Stimulated activated CD4-positive, alpha-beta T cell treated with anti-CD3 and anti-CD28 coated beads, Interleukin-1b, Interleukin-23, amount 100 ng/mL, for 24 hours (primary cell): ENCODE measurements around the gene SPP2.

Source experiments
- DNase-seq, 4 experiments: peaks; one replicate each; pipeline ENCODE4 v3.0.0-alpha.2; 2020; ENCODE audit warnings: low read depth in 4 of 4, low spot score in 1 of 4

SPP2 gene

GRCh38 chr2:234038076-234038802 is 12.3 kb upstream of the SPP2 start:
- DNase-seq: no peak

- no peak for DNase-seq
Measured at GRCh38 chr2:234044157-234044556, 6.3 kb upstream of the SPP2 start.

- DNase-seq: no peak
Measured at GRCh38 chr2:234046521-234046920, 4.0 kb upstream of the SPP2 start.

DNA sequence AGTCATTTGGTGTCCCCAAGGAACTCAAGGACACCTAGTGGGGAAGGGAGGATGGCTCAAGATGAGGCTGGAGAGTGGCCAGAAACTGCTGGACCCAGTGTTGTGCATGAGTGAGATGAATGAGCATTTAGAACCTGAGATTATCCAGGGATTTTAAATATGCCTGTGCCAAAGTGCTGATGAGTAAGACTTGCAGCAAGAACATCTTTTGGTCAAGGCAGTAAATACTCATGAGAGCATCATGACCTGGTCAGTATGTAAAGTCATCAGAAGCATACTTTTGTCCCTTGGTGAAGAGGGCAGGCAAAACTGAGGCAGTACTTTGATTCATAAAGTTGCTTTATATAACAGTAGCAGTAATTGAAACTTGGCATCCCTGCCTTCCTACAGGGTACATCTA is 3.1 kb upstream of the SPP2 start:
- no peak for DNase-seq

GRCh38 chr2:234048049-234048448 is 2.5 kb upstream of the SPP2 start:
- no peak for DNase-seq

DNA sequence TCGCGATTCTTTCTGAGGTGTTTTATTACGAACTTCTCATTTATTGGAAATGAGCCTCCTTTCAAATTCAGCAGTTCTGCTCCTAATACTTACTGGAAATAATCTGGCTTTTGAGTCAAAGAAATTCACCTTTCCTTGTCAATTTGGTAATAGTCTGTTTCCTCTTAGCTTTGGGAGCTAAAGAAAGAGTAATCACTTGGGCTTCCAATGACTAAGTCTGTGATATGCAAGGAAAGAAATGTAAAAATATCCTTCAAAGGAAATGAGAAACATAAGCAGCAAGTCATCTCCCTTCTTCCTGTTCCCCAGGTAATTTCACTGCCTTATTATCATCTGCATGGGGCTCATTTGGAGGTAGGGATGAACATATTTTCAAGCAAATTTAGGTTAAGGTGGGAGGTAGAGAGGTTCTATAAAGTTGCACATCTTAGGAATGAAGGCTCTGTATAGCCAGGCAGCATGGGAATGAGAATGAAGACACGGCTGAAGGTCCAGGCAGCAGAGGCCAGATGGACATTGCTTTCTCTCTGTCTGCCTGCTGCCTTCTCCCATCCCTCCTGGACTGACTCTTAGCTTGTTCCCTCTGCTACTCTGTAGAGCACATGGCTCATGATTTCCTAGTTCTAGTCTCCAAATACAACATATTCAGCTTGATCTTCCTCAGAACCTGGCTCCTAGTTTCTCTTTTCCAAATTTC is 1.0 kb downstream of the SPP2 start:
- no peak for DNase-seq

DNA sequence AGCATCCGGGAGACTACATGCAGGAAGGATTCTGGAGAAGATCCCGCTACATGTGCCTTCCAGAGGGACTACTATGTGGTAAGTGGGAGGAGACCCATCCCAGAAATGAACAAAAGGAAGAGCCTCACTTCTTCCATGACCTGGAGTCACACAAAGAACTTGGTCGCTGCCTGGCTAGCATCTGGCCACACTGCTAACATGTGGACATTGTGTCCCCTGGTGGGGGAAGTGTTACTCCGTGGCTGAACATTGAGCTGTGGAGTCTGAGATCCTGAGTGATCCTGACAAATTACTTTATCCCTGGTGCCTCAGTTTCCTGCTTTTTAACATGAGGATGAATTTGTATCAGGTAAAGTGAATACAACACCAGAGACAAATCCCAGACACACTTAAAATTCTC is 8.4 kb downstream of the SPP2 start:
- no peak for DNase-seq

DNA sequence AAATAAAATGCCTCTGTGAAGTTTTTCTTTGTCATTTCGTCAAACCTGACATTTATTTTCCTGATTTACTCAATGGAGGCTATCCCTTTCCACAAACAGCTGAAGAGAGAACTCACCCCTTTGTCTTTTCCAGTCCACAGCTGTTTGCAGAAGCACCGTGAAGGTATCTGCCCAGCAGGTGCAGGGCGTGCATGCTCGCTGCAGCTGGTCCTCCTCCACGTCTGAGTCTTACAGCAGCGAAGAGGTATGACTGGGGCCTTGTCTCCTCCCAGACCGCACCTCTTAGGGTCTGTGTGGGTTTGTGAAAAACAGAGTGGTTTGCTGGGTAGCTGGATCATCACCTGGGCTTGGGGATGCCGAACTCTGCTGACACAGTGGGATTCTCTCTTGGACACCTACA is 9.7 kb downstream of the SPP2 start:
- DNase-seq: no peak

- no peak for DNase-seq
Measured at GRCh38 chr2:234061624-234062257, 11.2 kb downstream of the SPP2 start.

DNA sequence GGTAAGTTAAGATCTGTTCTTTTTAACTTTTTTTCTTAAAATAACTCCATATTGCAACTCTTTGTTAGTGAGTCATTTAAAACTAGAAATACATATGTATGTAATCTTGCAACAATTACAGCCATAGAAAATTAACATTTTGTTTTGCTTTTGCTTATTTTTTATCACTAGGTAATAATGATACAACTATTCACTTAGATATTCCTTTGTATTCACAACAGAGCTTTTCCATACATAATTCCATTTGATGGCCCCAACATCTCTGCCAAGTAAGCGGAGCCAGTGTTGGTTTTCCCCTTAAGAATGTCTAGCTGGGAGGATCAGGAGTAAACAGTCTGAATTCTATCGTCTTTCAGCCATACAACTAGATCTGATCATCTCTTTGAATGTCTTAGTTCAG is 16.1 kb downstream of the SPP2 start:
- no peak for DNase-seq

- DNase-seq: no peak
Measured at GRCh38 chr2:234071664-234072063, 21.2 kb downstream of the SPP2 start.

- no peak for DNase-seq
Measured at GRCh38 chr2:234072454-234072853, 22.0 kb downstream of the SPP2 start.

GRCh38 chr2:234074751-234075517 is 24.4 kb downstream of the SPP2 start:
- DNase-seq: no peak

- no peak for DNase-seq
Measured at GRCh38 chr2:234075518-234075915, 25.0 kb downstream of the SPP2 start.

- DNase-seq: no peak
Measured at GRCh38 chr2:234075947-234076346, 25.4 kb downstream of the SPP2 start.

GRCh38 chr2:234076451-234076850 is 25.9 kb downstream of the SPP2 start:
- DNase-seq: no peak

DNA sequence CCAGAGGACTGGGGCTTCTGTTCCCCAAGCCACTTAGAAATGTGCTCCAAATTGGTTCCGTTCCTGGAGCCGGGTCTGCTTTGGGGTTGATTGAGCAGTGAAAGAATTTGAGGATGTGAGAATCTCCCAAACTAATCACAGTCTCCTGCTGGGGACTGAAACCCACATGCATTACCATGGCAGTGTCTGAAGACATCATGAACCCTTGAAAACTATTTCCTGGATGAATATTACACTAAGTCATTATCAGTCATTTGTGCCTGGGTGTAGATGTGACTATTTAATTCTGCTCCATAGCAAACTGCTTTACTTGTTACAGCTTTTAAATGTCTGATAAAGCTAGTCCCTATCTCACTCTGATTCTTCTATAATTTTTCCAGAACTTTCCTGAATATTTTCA is 27.6 kb downstream of the SPP2 start:
- no peak for DNase-seq

- no peak for DNase-seq
Measured at GRCh38 chr2:234081970-234082822, 31.7 kb downstream of the SPP2 start.

DNA sequence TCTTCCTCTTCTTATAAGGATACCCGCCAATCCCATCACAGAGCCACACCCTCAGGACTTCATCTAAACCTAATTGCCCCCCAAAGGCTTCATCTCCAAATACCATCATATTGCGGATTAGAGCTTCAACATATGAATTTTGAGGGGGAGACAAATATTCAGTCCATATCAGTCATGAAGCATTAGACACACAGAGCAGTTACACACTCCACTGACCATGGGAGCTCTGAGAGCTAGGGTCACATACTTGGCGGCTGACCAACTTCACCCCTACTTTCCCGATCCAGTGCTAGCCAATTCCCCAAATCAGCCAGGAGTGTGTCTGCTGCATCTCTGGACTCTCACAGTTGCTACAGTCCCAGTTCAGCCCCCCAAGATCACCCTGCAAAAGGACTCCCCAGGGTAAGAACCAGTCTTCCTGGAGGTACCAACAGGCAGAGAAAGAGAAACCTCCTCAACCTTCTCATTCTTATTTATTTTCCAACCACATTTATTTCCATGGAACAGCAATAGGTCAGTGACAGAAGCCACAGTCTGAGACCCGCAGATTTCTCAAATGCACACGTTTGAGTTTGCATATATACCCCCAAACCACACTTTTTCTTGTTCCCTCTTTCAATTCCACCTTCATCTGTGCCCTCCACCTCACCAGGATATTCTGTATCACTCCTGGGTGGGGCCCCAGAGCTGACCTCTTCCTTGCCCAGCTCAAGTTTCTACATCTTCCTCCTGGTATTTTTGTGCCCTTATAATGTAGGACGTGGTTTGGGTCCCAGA is 33.3 kb downstream of the SPP2 start:
- no peak for DNase-seq

GRCh38 chr2:234091432-234091879 is 41.0 kb downstream of the SPP2 start:
- DNase-seq: no peak
